ENCODE measurements around the gene RTTN.

DNA sequence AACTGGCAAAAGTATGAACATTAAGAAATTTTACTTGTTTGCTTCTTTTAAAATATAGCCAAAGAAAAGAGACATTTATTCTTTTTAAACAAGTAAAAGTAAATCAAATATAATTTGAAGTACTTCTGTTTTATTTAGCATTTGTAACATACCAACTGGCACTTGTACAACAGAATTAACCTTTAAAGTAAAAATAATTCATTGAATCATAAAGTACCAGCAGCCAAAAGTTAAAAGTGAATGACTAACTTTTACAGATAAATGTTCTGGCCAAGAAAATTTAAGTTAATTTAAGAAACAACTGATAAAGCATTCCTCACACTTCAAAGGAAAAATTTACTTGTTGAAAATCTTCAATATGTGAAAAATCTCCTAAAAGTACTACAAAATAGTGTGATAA lies 23.8 kb downstream of the RTTN start:
- no peak for TF ChIP-seq ZNF883 (CRISPR knock-in tag; IDR thresholded peaks at IDR 0.05; ENCODE audit: not compliant biosample characterization)
- no peak for TF ChIP-seq SNAI1 (CRISPR knock-in tag; IDR thresholded peaks at IDR 0.05; ENCODE audit: borderline replicate concordance)
- TF ChIP-seq, protein P1, sequence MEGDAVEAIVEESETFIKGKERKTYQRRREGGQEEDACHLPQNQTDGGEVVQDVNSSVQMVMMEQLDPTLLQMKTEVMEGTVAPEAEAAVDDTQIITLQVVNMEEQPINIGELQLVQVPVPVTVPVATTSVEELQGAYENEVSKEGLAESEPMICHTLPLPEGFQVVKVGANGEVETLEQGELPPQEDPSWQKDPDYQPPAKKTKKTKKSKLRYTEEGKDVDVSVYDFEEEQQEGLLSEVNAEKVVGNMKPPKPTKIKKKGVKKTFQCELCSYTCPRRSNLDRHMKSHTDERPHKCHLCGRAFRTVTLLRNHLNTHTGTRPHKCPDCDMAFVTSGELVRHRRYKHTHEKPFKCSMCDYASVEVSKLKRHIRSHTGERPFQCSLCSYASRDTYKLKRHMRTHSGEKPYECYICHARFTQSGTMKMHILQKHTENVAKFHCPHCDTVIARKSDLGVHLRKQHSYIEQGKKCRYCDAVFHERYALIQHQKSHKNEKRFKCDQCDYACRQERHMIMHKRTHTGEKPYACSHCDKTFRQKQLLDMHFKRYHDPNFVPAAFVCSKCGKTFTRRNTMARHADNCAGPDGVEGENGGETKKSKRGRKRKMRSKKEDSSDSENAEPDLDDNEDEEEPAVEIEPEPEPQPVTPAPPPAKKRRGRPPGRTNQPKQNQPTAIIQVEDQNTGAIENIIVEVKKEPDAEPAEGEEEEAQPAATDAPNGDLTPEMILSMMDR (CRISPR knock-in tag; IDR thresholded peaks at IDR 0.05): no peak
- no peak for TF ChIP-seq CHD2 (IDR thresholded peaks at IDR 0.05; ENCODE audit: low read depth, low read length)
- no peak for TF ChIP-seq SP1 (IDR thresholded peaks at IDR 0.05)
- no peak for TF ChIP-seq SP1 (CRISPR knock-in tag; IDR thresholded peaks at IDR 0.05)
- TF ChIP-seq ZNF660 (CRISPR knock-in tag; IDR thresholded peaks at IDR 0.05; ENCODE audit: borderline replicate concordance, low read depth): no peak
- no peak for TF ChIP-seq ZNF143 (CRISPR knock-in tag; IDR thresholded peaks at IDR 0.05)
- no peak for TF ChIP-seq MYC (CRISPR knock-in tag; IDR thresholded peaks at IDR 0.05; ENCODE audit: borderline replicate concordance)
